ENCODE measurements around the gene RHCG.

RHCG gene

DNA sequence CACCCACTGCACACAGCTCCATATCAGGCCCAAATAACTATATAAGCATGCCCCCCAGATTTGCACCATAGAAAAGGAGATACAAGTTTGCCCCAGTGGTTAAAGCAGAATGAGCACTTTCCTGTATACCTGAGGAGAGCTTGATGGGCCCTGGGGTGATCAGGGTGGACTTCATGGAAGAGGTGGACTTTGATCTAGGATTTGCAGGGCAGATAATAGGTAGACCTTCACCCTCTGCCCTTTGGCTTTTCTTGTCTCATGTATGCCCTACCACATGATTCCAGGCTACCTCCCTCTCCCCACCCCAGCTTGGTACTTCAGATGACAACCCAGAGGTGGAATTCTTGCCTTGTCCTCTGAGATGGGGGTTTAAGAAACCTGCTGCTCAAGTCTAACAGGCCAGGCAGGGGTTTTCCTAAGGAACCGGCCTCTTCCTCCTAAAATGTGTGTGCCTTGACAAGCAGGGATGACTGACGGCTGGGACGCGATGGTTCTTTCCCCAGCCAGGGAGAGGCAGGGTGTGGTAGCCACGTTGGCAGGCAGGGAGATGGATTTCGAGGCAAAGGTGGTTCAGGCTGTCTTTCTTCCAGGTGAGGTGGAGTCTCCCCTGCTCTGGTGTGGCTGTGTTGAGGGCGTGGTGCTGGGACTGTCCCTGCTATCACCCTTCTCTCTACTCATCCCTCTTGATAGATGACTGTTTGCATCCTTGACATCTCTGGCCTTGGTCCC, 6.6 kb upstream of the RHCG start:
- no peak for DNase-seq

DNA sequence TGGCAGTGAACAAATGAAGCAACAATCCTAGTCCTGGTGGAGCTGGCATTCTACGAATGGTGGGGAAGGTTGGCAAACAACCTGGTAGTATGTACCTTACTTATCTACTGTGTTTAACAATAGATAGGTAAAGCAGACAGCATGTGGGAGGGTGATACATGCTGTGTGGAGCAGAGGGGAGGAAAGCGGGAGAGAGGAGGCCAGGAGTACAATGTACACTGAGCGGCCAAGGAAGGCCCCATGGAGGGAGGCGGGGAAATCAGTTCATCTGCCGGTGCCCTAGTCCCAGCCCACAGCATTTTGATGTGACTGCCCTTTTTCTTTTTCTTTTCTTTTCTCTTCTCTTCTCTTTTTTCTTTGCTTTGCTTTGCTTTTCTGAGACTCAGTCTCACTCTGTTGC, 5.3 kb upstream of the RHCG start:
- no peak for DNase-seq

DNA sequence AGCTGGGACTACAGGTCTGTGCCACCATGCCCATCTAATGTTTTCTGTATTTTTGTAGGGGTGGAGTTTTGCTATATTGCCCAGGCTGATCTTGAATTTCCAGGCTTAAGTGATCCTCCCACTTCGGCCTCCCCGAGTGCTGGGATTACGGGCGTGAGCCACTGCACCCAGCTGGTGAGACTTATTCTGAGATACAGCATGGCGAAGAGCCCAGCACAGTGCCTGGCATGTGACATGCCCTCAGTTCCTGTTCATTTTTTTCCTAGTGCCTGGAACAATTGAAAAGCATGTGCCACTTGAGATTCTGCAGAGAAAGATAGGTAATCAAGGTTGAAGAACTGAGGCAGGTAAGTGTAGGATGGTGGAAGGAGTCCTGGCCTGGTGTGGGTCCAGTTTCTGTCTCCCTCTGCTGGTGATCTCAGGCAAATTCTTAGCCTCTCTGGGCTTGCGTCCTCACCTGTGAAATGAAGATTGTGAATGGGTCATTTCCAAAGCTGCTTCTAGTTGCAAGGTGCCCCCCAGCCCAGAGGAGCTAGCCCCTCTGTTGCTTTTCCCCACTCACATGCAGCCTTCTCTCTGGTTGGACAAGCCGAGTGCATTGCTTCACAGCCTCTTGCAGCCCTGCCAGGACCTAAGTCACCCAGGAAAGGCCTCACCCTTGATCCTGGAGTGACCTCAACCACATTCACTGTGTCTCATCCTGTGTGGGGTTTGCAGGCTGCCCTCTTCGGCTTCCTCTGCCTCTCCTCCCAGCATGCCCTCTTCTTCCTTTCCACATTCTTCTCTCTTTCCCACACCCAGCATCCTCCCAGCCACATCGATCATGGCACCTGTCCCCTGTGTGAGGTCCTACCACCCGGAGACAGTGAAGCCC, 4.3 kb upstream of the RHCG start:
- no peak for DNase-seq

DNA sequence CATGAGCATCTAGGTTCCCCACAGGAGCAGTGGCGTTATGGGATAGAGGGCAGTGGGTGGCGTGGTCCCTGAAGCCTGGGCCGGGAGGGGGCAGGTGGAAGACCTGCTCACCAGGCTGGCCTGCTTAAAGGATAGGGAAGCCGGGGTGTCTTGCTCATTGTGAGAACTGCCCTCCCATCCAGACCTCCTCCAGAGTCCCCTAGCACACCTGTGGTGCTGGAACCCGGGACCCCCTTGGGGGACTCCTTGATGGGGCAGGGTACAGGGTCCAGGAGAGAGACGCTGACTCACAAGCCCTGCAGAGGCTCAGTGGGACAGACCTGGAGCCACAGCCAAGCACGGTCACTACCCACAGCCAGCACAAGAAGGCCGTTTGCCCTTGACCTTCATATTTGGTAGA, 2.8 kb upstream of the RHCG start:
- no peak for DNase-seq

DNA sequence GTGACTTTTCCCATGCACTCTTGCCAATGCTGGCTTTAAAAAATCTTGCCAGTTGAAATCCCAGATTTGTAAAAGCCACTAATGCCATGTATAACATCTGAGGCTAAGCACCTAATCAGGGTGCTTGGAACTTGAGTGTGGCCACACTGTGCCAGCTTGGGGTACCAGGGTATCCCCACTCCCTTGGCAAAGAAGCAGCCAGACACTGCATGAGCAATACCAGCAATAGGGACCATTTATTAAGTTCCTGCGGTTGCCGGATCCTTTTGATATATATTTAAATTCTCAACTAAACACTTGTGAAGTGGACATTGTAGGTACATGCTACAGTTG, 2.2 kb upstream of the RHCG start:
- no peak for DNase-seq

DNA sequence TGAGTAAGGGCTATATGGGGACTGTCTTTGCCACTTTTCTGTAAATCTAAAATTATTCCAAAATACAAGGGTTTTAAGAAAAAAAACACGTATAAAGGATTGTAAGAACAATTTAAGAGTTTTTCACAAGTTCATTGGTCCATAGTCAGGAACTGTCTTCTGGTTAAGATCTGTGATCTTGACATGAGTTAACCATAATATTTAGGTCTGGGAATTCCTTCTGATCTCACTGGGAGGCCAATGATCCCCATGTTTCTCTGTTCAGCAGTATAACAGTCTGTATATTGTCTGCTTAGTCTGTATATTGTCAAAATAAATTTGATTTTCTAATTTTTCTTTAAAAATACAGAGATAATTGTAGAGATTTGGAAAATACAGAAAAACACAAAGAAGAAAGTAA, 848 bp upstream of the RHCG start:
- DNase-seq: no peak

DNA sequence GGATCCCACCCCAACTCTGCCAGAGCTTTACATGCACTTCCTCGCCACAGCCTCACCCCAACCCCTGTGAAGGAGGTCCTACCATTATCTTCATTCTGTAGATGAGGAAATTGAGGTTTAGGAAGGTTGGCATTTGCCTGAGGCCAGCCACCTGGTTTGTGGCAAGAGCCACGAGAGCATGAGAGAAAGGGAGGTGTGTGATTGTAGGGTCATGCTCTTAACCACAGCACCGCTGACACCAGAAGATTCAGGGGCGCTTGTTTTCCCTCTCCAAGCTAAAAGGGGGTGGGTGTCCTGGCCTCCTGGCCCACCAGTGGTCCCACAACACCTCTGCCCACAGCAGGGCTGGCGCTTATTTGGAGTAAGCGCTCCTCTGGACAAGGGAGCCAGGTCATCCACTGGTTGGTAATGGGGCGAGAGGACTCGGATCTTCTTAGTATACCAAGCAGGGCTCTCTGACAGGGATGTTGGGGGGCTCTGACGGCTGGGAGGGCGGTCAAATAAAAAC, 691 bp downstream of the RHCG start:
- DNase-seq: no peak

DNA sequence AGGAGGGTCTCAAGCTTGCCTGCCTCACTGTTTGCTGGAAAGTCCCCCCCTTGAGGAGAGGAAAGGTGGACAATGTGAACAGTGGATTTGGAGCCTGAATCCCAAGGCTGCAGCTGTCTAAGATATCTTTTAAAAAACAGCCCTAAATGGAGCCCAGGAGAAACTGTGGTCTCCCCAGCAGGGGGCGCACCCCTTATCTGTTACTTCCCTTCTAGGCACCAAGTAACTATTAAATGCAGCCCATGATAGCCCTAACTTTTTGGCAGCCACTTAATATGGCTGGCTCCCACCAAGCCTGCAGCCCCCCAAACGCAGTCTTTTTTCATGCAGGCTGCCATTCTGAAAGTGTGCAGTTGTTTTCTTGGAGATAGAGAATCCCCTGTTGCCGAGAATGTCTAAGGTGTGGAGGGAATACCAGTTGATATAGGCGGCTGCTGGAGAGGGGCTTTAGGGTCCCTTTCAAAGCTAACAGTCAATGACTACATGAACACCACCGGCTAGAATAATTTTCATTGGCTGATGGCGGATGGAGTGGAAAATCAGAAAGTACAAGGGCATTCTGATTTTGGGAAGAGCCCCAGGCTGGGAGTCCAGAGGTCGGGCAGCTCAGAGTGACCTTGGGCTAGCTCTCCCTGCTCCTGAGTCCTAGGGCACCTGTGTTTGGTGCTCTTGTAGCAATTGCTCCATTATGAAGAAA, 1.3 kb downstream of the RHCG start:
- DNase-seq: peak; percentile 47 to 55

DNA sequence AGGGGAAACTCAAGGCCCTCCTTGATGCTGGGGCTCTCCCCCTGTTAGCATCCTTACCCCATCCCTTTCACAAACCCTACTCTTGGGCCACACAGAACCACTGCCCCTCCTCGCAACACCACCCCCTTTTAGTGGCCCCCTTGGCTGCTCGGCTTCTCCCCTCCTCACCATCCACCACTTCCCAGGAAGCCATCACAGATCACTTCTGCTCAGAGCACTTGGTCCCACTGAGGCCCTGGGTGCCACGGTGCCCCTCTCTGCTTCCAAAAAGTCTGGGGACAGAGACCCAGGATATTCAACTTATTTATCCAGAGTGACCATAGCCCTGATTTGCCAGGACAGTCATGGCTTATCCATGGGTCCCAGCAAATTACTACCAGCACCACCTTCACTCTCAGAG, 2.4 kb downstream of the RHCG start:
- DNase-seq: no peak

DNA sequence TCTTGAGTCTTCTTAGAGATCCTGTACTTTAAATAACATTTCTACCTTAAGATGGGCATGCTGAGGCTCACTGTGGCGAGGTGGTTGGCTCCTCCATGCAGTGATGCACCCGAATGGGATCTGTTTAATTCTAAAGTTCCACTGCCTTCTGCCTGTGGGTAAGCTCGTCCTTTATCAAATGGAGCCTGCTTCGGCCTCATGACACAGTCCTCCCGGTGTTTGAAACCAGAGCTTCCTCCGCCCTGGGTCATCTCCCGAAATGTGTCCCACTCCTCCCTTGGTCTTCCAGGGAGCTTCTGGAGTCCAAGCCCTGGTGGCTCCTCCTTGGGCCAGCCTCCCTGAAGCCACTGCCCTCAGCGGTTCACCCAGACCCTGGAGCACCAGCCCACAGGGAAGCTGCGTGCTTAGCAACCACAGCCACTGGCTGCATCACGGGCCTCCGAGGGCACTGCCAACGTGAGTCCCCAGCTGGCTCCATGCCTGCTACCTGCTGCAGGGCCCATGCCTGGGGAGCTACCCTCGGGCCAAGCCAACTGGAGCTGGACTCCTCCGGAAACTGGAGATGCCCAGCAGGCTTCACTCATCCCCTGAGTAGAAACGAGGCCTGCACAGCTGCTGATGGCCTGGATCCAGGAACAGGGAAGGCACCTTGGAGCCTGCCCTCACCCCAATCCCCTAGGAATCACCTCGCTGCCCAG, 3.3 kb downstream of the RHCG start:
- no peak for DNase-seq

DNA sequence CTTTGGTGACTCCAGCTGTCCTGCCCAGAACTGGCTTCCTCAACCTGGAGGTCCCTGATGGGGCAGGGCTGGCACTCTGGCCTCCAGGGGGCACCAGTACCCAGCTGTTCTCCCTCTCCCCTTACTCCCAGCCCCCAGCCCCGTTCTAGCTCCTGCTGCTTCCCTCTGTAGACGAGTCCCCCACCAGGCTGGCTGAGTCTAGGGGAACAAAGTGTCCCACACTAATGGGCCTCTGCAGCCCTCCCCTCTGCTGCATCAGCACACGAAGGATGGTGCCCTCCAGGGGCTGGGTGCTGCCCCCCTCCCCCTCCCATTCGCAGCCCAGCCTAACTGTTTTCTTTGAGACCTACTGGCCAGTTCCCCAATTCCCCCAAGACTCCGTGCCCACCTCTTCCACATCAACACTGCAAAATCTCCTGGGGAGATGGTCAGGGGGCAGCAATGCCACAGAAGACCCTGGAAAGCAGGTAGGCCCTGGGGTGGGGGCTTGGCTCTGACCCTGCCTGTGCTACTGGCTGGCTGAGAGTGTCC, 4.2 kb downstream of the RHCG start:
- DNase-seq: no peak

DNA sequence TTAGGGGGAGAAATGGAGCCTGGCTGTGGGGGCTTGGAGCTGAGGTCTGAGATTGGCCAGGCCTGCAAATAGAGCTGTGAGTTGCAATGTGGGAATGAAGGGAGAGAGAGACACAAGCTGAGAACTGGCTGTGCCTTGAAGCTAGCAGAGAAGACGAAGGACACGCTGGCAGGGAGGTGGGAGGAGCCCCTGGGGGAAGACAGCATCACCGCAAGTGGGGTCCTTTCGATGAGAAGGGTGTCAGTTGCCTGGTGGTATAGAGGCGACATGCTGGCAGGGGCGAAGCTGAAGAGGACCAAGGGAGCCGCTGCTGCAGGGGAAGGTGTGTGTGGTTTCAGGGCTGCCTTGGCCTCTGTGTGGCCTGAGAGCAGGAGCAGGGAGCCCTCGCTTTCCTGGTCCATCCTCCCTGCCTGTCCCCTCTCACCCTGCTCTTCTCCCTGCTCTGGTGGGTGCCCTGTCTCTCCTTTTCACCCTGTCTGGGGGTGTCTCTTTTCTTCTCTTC, 5.5 kb downstream of the RHCG start:
- DNase-seq: no peak

DNA sequence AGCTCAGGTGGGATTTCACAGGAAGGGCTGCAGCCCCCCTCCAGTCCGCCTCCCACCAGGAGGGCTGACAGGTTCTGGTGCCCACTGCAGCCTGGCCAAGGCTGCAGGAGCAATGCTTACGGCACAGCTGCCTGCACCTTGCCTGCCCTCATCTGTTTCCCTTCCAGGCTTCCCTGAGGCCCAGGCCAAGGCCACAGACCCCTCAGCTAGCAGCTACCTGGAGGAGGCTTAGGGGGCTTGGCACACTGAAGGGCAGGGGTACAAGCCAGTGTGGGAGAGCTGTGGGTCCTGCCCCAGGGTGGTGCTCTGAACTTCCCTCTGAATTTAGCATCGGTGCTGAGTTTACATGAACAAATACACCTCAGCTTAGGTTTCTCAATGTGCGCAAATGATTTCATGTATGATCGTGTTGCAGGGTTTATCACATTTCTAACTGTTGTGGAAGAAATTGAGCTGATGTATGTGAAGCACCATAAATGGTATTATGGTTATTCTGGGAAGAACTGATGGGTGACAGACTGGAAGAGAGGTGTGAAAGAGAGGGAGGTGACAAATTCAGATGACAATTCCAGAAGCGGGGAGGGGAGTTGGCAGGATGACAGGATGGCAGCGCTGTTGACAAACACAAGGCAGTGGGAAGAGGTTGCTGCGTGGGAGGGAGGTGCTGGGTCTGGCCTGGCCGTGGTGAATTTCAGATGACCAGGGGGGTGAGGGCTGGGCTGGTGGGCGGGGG, 6.1 kb downstream of the RHCG start:
- DNase-seq: no peak

DNA sequence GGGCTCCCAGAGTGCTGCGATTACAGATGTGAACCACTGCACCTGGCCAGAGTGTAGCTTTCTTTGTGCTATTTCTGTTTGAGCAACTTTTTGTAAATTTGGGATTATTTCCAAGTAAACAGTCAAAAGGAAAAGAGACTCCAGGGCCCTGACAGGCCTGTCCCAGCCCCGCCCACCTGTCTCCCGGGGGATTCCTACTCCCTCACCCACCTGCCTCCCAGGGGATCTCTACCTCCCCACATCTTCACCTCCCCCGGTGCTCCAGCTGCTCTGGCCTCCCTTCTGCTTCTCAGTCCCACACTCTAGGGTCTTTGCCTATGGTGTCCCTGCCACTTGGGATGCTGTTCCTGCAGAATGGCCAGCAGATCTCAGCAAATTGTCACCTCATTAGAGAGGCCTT, 7.0 kb downstream of the RHCG start:
- DNase-seq: no peak

DNA sequence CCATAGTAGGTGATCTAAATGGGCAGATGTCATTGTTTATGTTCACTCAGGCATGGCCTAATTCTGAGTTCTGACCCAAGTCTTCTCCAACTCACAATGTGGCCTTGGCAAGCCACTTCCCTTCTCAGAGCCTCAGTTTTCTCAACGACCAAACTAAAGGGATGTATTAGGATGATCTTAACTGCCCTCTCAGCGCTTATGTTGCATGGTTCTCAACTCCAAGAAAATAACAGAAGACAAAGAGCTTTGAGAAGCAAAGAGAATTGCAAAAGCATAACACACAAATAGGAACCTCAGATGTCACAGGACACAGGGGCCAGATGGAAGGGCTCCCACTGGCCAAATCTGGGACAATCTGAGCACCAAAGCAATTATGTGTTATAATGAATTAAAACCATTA, 8.6 kb downstream of the RHCG start:
- peak; percentile 65 to 69 for DNase-seq

DNA sequence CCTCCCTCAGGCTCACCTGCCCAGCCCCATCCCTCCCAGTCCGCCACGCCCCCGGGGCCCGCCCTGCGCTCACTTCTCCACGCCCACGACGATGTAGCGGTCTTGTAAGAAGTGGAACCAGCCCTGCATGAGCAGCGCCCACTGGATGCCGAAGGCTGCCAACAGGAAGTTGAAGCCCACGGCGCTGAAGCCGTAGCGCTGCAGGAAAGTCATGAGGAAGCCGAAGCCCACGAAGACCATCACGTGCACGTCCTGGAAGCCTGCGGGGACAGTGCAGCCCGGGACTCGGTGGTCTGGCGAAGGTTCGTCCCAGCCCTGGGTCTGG, 9.7 kb downstream of the RHCG start:
- DNase-seq: peak; percentile 83 to 96

DNA sequence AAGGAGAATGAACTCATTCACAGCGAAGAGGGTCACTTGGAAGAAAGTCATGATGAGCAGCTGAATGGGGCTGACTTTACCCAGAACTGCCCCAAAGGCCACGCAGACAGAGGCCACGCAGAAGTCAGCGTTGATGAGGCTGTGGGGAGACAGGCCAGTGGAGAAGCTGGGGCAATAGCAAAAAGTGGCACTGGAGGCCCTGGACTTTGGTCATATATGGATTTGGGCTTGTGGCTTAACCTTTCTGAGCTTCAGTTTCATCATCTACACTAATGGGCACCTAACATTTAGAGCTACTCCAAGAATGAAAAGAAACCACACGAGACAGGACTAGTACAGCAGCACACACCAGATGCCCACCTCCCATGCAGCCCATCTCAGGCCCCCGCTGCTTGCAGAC, 13.3 kb downstream of the RHCG start:
- DNase-seq: no peak

DNA sequence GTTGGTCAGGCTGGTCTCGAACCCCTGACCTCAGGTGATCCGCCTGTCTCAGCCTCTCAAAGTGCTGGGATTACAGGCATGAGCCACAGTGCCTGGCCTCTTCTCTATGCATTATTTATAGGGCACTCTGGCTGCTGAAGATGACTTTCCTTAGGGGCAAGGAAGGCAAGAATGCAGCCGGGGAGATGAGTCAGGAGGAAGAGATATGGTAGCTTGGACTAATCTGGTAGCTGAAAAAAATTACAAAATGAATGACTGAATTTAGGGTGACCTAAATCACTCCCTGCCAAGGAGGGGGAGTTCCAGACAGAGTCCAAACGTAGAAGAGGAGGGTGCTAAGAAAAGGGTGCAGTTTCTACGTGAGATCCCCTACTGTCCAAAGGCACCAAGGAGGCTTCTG, 14.2 kb downstream of the RHCG start:
- no peak for DNase-seq

DNA sequence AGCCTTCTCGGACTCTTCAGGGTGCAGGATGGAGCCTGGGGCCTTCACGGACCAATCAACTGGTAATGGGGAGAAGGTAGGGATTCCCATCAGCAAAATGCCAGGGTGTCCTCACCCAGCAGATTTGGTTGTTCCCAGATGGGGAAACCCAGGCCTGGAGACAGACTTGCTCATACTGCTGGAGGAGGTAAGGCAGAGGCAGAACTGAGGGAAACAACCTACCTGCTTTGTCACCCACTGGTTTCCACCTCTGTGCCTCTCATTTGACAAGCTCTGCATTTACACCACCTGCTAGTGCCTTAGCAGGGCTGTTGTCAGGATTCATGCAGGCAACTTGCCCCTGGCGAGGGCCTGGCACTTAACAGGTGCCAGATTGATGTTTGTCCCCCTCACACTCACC, 15.9 kb downstream of the RHCG start:
- DNase-seq: no peak

DNA sequence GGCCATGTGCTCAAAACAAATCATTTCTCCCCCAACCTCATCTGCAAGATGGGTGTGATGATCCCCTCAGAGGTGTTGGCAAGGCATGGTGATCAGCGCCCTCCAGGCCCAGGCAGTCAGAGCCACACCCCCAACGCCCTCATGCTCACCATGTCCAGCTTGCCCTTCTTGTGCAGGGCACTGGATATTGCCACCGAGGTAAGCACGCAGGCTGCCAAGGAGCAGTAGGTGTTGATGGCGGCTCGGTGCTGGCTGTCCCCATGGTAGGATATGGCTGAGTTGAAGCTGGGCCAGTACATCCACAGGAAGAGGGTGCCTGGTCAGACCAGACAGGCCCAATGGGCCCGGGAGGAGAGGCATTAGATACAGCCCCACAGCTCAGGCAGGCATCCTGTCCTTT, 17.2 kb downstream of the RHCG start:
- DNase-seq: no peak

DNA sequence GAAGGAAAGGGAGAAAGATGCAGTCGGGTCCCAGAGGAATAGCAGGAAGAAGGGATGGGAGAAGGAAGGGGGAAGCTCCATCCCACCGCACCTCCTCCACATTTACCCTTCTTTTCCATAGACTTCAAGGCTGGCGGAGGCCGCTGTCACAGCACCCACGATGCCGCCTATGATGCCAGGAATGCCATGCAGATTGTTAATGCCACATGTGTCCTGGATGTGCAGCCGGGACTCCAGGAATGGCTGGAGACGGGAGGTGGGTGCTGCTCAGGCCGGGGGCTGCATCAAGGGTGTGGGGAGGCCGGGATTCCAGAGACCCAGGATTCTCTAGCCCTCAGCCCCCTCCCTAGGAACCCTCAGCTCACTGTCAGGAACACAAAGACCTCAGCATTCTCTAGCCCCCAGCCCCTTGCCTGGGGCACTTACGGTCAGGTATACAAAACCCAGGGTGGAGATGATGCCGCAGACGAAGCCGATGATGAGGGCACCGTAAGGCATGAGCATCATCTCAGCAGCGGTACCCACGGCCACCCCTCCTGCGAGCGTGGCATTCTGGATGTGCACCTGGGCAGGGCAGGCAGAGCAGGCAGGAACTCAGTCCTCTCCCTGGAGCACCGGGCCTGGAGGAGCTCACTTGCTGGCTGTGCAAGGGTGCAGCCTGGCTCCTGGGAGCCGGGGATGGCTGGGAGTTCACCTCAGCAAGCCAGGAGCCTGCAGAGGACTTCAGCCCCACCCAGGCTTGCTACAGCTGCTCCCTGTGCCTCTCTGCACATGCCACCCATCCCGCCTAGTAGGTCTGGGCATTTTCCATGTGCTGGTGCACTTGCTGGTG, 18.8 kb downstream of the RHCG start:
- no peak for DNase-seq
